A549 treated with AZD9567 at 1 μM for 4 hours (cell line): ENCODE measurements around the gene GMCL1. TPM values are rescaled to one million over a fixed set of nuclear protein-coding genes. Genes with fewer than 3 reads are reported as not detected.

Experiments used
- total RNA-seq: library from RNA; stranded (reverse); fragments of 200-300 nt; extraction: Qiagen RNA extraction; gene quantifications from 5 replicates; pipeline ENCODE4 v1.2.3, GENCODE V29; 2022; ENCODE audit not compliant: insufficient read depth

Gene GMCL1
- total RNA-seq = 7.8 to 11.7 TPM (median 11.1 TPM) in 5 replicates

GRCh38 chr2:69829256-69830044 is at the start of gene GMCL1:
TSS of gene GMCL1 (plus strand) at chr2:69829660. CDS start at chr2:69829893, 233 bp downstream.

DNA sequence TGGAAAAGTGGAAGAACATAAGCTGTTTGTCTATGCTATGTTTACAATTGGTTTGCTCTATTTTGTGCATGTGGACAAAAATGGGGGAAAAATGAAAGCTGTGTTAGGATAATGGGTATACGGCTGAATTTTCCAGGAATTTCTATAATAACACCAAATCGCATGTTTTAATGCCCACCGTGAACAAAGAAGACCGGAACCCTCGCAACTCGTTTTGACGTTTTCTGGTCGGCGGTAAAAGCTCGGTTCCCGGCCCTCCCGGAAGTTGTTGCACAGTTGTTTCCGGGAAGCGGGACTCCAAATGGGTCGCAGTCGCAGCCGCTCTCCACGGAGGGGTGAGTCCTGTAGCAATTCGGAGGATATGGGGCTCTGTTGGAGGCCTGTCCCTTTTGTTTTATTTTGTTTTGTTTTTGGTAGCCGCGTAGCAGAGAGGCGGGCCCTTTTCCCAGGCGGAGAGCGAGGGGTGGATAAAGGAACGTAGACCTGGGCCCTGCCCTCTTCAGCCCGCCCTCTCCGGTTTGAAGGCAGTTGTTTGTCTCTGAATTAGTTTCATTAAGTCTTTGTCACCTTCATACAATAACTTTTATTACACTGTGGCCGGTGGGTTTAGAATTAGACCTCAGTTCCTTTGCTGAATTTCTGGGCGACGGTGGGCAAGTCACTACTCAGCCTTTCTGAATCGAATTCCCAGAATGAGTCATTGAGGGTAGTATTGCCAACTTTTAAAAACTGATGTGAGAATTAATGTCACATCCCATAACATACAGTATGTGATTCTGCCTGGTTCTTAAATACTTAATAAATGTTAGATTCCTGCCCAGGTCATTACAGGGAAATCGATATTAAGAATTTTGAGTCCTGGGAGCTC is 64.5 kb downstream of the GMCL1 start, which contains the start of gene SNRNP27:
TSS of gene SNRNP27 (plus strand) at position 273 of the 868 bp plus-strand sequence. CDS start at position 302, 29 bp downstream.

DNA sequence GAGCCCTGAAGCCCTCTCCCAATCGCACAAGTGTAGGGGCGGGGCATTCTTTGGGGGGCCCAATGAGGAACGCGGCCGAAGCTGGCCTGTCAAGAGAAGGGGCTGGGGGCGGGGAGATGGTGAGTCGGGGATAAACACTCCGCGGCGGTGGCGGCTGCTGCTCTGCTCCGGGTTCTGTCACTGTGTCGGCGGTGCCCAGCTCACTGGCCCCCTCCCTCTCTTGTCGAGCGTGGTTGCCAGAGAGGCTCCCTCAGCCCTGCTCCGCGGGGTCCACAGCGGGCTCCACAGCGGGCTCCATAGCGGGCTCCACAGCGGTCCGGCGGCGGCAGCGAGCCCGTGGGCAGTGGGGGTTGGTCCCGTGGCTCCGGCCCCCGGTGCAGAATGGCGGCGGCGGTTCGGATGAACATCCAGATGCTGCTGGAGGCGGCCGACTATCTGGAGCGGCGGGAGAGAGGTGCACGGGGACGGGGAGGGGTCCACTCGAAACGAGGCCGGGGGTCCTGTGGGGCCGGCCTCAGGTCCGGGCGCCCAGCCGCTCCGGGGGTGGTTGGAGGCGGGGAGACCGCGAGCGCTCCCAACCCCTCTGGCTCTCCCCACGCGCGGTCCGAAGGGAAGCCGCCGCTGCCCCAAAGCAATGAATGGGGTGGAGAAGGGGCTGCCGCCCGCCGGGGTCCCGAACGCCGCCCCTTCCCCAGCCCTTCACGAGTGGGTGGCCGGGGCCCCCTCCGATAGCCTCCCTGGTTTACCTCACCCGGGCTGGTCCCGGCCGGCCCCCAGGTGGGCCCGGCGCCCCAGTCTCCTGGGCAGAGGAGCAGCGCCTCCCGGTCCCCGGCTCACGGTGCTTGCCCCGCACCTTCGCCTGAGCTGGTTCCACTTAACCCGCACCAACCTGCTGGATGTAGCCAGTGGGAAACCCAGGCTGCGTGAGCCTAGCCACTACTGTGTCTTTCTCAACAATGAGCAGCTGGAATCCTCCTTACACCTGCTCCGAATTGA is 85.8 kb downstream of the GMCL1 start, which contains the start of gene MXD1:
TSS of gene MXD1 (plus strand) at position 160 of the 996 bp plus-strand sequence. CDS start at position 382, 222 bp downstream.

Other genes with a start within 250 kb of the GMCL1 start
- 10.9 to 15.3 TPM (median 14.4 TPM) in 5 replicates for gene AAK1, start 185.9 kb upstream of the GMCL1 start, total RNA-seq
- gene ANXA4, start 87.5 kb upstream of the GMCL1 start, total RNA-seq = 337 to 371 TPM (median 347 TPM) in 5 replicates
- gene SNRNP27, start 64.3 kb downstream of the GMCL1 start, total RNA-seq = 48.0 to 76.2 TPM (median 58.3 TPM) in 5 replicates
- gene MXD1, start 85.4 kb downstream of the GMCL1 start, total RNA-seq = 1.8 to 2.7 TPM (median 2.4 TPM) in 5 replicates
- gene ASPRV1, start 132.0 kb downstream of the GMCL1 start, total RNA-seq = 0.17 to 0.36 TPM (median 0.23 TPM) in 4 of 5 replicates, not detected in the other